Stimulated activated CD4-positive, alpha-beta T cell treated with anti-CD3 and anti-CD28 coated beads, Interleukin-1b, Interleukin-23, amount 100 ng/mL, for 4 hours (primary cell): ENCODE results near the gene CFAP77.

Experiments
- DNase-seq, 2 donors: peaks; one replicate each; pipeline ENCODE4 v3.0.0-alpha.2; 2020; ENCODE audit warnings: low read depth in 2 of 2

Gene CFAP77

DNA sequence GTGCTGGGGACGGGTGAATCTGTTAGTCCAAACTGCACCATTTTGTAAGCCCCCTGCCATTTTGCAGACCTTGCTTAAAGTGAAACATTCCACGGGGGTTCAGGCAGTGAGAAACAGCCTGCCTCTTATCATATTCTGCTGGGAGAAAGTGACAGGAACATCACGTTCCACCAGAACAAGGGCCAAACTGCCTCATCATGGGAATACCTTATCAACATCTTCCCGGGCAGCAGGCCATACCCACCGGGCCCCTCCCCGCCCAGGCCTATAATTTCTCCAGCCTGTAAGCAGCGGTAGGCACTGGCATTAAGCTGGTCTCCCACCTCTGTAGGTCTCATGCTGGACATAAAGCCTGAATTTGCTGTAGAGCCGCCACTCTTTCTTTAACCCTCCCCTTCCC, 1.5 kb upstream of the CFAP77 start:
- DNase-seq = no peak

DNA sequence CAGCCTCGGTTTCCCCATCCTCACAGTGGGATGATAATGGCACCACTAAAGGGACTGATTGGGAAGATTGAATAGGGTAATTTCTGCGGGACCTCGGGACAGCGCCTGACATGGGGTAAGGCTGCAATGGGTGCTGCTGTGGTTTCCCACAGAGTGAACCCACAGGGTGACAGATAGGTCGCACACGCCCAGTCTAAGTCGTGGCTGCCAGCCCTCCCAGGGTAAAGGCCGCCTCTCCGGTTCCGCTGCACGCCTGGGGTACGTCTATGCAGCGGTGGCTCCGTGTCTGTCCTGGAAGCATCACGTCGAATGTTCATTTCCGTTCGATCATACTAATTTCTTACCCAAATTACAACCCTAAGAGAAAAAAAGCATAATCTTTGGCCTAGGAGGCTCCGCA, 631 bp downstream of the CFAP77 start:
- no peak for DNase-seq

DNA sequence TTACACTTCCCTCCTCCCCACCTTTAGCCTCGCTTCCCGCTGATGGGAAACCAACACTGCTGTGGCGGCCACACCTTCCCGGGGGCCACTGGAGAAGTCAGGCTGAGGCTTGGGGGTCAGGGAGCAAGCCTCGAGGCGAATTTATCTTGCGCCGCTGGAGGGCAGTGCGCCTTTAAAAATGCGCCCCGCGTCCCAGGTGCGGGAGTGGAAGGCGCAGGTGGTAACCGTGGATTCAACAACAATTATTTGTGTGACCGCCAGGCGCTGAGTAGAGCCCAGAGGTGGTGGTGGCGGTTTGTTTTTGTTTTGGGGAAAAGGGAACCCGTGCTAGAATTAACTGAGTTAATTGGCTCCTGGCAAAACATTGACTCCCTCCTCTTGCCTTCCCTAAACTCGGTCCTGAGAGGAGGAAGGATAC, 1.1 kb downstream of the CFAP77 start:
- peak; percentile 49 to 57 for DNase-seq

DNA sequence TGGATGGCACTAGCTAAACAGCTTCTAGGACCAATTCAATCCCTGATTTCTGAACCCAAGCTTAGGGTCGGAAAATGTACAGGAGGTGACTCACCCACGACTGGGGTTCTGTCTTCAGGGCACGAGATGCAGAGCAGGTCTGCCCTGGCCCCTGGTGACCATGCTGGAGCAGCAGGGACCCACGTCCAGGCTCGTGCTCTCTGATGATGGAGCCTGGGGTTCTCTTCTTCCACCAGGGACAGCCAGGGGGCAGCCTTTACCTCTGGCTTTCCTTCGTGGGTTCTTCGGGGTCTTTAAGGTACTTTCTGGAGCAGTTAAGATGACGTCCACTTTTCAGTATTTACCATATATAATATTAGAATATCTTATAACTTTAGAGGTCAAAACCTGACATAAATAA, 2.1 kb downstream of the CFAP77 start:
- DNase-seq = no peak

DNA sequence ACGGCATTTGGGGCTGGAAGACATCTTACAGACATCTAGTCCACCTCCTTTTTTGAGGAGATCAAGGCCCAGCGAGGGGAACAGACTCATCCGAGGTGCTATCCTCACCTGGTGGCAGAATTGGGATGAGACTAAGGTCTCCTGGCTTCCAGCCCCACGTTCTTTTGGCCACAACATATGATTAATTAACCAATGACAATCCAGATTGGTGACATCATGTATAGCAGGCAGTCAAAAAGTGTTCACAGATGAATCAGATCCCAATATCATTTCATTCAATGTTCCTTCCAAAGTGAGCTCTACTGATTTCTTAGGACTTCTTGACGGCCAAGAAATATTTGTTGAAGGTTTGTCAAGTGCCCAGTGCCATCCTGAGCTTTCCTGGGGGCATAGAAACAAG, 3.9 kb downstream of the CFAP77 start:
- DNase-seq = no peak

DNA sequence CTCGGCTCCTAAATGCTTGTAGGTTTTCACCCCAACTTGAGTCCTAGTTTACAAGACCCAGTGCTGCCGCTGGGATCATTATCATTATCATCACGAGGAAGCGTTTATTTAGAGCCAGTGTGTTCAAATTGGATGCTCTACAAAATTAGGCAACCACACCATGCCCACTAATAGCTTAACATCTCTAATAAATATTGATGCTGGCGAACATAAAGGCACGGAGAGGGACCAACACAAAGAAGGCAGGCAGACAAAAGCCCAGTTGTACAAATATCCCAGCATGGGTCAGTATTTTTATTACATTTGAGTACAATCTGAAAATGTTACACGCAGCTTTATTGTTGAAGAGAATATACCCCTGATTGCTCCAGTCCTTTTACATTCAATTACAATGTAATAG, 4.7 kb downstream of the CFAP77 start:
- DNase-seq = no peak

DNA sequence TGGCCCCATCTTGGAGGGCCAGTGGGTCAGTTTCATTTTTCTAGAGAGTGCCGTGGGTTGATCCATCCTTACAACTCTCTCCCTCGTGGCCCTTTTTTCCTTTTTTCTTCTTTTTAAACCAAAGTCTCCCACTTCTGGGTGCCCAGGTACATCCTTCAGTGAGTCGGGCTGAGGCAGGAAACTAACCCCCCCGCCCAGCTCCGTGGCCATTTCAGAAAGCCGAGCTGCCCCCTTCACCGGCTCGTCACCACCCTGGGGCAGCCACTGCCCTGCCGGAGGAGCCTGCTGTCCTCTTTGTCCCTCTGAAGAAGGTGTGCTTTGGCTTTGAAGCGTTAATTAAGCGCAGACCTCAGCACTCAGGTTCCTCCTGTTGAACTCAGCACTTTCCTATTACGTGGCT, 5.2 kb downstream of the CFAP77 start:
- no peak for DNase-seq

DNA sequence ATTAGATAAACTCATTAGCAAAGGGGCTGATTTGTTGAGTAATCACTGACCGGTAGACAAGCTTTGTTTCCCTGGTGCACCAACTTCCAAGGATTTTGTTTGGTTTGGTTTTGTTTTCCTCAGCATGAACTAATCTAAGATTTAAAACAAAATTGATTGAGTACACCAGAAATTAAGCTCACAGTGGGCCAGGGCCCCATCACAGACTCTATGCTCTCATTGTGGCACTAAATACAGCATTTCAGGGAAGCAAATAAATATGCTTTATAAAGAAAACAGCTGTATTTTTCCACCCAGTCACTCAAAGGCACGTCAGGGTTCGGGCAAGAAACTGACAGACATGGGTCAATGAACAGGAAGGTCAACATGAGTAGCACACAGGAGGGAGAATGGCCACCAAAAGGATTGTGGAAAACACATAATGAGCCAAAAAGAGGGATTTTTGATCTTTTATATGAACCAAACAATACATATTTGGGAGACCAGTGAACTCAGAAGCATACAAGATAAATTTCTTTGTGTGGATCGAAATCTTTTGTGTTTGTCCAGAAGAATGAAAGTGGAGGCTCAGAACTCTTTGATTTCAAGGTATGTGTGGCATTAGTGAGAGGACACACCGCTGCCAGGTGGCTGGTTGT, 8.8 kb downstream of the CFAP77 start:
- DNase-seq = no peak

DNA sequence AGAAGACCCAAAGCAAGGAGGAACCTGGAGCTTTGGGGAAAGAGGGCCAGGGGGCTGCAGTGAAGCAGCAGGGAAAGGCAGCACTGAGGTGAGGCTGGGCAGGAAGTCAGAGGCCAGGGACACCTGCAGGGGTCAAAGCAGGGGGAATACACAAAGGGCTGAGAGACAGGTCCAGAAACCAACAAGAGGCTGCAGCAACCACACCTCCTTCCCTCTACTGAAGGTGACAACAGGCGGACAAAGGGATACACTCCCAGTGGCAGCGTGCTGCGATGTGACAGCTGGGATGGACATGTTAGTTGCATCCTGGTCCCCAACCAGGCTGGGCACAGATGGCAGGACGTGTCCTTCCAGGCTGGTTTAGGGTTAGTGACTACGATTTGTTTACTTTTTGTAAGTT, 12.6 kb downstream of the CFAP77 start:
- DNase-seq = no peak

DNA sequence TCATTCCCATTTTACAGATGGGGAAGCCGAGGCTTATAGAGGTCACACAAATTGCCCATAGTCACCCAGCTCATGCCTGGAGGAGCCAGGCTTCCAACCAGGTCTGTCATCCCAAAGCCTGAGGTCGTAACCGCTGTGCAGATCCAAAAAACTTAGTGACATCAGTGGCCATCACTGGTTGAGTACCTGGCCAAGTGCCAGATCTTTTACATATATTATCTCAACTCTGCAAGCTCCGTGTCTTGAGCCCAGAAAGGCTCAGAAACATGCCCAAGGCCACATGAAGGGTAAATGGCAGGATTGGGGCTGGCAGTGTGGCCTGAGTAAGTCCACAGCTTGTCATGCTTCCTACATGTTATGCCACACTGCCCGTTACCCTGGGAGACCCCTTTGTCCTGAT, 13.5 kb downstream of the CFAP77 start:
- DNase-seq = no peak

DNA sequence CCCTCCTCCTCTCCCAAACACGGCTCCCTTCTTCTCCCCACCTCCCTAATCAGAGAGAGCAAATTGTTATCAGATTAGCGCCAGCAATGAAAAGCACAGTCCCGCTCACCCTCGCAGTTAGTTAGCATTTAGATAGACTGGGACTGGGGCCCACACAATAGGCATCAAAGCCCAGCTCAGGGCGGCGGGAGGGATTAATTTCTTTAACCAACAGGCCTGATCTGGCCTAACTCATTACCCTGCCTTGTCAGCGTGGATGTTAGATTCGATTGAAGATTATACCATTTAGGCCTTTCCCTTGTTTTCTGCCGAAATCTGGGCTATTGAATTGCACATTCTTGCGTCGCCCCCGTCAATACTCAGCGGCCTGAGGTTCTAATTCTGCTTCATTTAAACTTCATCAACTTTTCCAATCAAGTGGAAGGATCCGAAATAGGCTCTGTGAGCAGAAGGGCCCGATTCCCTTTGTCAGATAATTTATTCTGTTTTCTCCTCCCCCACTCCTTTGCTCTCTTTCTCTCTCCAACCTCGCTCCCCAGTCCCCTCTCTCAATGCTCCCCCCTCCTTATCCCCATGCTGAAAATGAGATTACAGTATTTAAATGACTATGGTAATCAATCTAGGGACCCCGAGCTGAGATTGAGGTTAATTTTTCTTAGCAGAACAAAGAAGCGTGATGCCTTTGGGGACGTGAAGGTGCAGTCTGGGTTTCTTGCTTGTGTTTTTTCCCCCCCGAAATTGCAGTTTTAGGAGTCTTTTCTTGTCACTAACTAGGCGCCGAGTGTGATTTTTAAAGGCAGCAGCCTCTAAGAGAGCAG, 15.1 kb downstream of the CFAP77 start:
- DNase-seq = no peak

DNA sequence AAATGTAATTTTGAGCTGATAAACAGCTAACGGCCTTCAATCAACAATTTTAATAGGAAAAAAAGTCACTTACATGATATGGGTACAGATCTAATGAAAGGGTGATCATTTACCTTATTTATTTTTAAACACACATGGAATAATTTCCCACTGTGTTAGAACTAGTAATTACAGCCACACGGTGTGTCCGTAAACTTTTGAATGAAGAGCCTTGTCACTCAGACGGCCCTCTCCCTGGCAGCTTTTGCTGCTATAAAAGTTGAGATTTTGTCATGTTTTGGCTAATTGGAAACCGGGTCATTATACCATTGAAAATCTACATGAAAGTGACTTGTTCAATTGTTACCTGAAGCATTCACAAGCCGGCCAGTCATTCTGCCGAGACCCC, 15.7 kb downstream of the CFAP77 start:
- DNase-seq = no peak

DNA sequence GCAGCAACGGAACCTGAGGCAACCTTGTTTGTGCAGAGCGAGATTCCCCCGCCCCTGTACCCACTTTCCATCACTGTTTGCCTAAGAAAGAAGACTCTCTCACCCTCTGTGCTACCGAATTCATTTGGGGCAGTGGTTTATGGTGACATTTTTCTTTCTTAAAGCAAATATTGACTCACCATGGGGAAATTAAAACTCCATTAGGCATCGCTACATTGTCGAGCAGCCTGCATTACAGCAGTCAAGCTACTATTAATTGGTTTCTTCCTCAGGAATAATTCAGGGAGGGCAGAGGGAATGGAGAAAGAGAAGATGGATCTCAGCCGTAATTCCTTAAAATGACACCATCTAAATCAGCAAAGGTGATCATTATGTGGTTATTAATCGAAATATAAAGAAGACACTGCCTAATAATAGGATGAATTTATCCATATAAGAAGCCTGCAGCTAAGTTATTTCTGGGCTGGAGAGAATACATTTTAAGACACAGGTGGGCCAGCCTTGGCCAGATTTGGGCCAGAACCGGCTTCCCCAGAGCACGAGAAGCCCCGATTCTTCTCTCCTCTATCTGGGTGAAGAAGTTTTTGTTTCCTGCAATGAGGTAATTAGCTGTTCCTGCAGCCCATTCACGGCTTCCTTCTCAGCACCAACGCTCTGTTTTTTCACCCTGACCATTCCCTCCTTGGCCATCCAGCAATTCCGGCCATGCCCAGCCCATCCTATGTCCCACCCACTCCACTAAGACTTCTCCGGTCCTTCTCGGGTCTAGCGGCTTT, 16.8 kb downstream of the CFAP77 start:
- no peak for DNase-seq

DNA sequence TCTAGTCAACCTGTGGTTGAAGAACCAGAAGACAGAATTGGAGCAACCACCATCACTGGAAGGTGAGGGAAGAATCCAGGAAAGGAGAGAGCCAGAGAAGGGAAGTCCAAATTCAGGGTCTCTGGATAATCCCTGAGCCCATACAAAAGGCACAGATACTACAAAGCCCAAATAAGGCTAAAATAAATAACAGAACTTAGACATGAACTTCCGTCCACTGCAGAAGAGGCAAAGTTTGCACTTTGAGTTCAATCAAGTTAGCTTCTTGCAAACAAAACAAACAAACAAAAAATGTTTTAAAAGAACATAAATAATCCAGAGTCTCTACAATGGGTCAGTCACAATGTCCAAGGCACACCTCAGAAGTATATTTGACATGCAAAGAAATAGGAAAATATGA, 21.0 kb downstream of the CFAP77 start:
- no peak for DNase-seq

DNA sequence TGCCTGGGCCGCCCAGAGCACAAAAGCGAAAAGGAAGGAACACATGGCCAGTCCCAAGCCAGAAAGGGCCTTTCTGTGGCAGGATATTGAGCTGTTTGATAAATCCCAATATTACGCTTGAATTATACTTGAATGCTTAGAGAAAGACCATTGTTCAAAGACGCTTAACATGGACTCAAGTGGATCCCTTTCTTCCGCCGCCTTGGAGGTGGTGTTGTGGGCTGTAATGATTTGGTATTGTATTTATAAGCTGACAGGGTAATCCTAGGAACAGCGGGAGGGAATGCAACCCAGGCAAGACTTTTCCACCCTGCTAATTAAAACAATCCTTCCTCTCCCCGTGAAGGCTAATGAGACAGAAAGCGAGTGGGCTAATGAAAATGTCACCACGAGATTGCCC, 24.9 kb downstream of the CFAP77 start:
- no peak for DNase-seq

DNA sequence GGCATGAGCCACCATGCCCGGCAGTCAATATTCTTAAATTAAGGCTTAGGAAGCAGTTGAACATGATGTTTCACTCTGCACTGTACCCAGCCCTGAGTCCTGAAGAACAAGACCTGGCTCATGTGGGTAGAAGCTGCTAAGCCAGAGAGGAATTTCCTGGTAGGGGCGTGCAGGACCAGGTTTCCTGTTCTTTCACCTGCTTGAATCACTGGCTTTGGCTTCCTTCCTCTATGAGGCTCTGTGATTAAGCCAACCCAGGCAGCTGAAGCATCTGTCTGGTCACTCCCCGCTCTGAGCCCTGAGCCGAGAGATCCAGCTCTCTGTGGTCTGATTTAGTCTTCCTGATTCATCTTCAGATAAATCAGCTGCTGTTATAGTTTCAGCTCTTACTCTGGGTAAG, 29.1 kb downstream of the CFAP77 start:
- DNase-seq = no peak

DNA sequence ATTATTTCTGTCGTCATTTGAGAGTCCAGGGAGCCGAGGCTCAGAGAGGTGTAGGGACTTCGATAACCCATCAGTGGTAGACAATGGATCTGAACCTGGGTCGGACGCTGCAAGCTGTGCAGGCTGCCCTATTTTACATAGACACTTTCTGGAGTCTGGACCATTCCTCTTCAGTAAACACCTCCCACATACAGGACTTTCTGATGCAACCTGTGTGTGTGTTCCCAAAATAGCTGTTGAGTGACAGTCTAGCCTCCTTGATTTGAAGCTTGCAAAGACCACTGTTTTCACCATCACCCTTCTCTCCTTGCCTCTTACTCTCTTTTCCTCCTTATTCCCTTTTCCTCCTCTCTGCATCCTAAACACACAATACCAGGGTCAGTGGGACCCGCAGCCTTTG, 30.7 kb downstream of the CFAP77 start:
- DNase-seq = no peak

DNA sequence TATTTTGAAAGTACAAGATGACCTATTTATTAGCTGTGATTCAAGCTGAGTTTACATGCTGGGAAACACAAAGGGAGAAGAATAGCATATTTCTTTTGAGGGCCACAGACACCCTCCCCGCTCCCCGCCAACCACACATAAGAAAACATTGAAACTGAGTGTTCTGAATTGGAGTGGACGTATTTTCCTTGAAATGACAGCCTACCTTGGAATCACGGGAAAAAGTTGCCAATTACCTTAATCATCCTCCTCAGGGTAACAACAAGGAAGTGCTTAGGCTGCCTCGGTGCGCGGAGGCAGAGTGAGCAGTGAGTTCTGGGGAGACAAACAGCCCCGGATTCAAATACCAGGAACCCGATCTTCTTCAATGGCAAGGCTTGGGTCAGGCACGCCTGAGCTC, 31.4 kb downstream of the CFAP77 start:
- no peak for DNase-seq

DNA sequence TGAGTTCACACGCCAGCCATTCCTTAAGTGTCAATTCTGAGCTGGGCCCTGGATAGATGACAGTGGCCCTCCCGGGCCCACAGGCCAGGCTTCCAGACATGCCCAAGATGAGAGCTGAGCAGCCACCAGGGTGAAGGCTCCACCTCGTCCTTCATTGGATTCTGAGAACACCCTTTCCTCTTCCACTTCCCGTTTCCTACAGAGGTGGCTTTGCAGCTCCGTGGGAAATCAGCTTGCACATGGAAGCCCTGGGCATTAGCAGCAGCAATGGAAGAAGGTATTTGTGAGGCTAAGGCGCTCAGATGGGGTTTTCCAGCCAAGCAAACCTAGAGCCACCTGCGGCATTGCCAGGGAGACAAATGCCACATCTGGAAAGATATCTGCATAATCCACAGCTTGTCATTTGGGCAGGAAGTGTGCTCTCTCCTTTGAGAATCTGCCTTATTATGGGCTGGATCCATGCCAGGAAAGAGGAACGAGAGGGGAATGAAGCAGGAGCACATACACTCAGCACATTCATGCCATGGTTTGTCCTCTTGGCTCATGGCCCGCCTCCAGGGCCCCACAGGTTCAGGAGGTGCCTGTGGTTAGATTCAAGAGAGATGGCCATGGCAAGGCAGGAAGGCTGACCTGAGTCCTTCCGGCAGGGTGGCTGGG, 34.1 kb downstream of the CFAP77 start:
- DNase-seq = no peak

DNA sequence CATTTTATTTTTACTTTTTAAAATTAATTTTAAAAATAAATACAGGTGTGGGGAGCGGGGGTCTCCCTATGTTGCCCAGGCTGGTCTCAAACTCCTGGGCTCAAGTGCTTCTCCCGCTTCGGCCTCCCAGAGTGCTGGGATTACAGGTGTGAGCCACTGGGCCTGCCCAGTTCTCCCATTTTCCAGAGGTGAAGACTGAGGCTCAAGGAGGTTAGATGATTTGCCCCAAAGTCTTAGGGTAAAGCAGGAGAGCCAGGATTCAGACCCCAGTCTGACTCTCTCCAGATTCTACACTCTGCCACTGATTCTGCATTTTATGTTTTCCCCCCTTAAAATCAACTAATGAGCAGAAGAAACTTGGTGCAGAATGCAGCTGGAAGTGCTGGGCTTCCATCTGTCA, 36.9 kb downstream of the CFAP77 start:
- DNase-seq = no peak

DNA sequence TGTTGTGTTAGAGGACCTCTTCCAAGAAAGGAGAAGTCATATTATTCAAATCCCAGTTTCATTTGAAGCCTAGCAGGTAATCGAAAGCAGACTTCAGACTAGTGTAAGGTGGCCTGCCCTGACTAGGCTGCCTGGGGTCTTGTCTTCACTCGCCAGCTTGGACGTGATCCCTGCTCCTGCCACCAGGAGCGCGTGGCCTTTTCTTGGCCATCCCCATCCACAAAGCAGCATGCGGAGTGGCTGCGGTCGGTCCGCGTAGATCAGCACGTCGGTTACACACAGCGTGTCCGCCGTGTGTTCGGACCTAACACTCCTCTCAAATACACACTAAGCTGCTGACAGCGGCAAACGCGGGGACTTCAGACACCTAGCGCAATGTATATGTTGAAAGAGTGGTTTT, 37.3 kb downstream of the CFAP77 start:
- no peak for DNase-seq

DNA sequence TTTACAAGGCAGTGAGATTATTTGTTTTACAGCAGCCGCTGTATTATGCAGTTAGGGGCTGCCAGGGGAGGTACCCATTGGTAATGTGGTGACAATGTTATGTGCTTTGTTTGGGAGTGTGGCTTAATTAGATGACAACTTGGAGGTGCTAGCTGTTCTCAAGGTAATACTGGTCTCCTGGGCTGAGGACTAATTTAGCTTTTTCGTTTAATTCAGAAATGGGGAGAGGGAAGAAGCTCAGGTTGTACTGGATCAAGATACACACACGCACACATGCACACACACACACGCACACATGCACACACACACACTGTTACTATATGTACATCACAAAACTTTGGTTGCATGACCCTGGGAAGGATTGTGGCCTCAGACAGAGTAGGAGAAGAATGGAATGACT, 37.9 kb downstream of the CFAP77 start:
- DNase-seq = no peak
